ENCODE measurements around the gene CORIN.

DNA sequence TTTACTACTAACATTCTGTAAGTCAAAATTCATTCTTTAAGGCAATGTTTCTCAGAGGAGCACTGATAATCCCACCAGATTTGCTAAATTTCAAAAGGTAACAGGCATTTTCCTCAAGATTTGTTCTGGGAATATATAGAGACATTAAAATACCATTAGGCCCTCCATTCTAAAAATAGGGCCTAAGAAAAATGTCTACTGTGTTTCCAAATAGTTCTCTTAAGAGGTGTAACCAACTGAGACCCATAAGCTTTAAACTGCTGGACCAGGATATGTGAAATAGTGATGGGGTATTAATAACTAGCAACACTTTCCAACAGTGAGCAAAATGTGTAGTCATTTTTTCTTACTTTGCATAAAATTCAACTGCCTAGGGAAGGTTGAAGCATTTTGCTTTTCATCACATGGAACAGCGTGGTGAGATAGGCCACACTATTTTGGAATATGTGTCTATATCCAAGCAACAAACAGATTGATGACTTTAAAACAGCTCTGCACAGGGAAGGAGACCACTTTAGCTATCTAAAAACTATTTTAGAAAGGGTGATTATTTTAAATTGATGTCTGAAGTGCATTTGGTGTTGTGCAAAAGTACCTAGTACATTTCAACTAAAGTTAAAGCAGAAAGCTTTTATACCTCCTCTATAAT is 89.9 kb downstream of the CORIN start:
- TF ChIP-seq, protein P1, sequence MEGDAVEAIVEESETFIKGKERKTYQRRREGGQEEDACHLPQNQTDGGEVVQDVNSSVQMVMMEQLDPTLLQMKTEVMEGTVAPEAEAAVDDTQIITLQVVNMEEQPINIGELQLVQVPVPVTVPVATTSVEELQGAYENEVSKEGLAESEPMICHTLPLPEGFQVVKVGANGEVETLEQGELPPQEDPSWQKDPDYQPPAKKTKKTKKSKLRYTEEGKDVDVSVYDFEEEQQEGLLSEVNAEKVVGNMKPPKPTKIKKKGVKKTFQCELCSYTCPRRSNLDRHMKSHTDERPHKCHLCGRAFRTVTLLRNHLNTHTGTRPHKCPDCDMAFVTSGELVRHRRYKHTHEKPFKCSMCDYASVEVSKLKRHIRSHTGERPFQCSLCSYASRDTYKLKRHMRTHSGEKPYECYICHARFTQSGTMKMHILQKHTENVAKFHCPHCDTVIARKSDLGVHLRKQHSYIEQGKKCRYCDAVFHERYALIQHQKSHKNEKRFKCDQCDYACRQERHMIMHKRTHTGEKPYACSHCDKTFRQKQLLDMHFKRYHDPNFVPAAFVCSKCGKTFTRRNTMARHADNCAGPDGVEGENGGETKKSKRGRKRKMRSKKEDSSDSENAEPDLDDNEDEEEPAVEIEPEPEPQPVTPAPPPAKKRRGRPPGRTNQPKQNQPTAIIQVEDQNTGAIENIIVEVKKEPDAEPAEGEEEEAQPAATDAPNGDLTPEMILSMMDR (IDR thresholded peaks at IDR 0.05; ENCODE audit: poor library complexity, severe bottlenecking), result no peak
- TF ChIP-seq TAF1 (IDR thresholded peaks at IDR 0.05; ENCODE audit: low read depth) (no peak), EZH2 (IDR thresholded peaks at IDR 0.05; ENCODE audit: borderline replicate concordance, insufficient read depth, low read length, poor library complexity, severe bottlenecking) (no peak), RAD21 (conservative IDR thresholded peaks at IDR 0.05) (no peak), EP300 (conservative IDR thresholded peaks at IDR 0.05; ENCODE audit: poor library complexity, severe bottlenecking) (no peak), POLR2AphosphoS5 (IDR thresholded peaks at IDR 0.05) (no peak), MXI1 (conservative IDR thresholded peaks at IDR 0.05; ENCODE audit: poor library complexity, severe bottlenecking) (no peak)
- TF ChIP-seq, protein P2, sequence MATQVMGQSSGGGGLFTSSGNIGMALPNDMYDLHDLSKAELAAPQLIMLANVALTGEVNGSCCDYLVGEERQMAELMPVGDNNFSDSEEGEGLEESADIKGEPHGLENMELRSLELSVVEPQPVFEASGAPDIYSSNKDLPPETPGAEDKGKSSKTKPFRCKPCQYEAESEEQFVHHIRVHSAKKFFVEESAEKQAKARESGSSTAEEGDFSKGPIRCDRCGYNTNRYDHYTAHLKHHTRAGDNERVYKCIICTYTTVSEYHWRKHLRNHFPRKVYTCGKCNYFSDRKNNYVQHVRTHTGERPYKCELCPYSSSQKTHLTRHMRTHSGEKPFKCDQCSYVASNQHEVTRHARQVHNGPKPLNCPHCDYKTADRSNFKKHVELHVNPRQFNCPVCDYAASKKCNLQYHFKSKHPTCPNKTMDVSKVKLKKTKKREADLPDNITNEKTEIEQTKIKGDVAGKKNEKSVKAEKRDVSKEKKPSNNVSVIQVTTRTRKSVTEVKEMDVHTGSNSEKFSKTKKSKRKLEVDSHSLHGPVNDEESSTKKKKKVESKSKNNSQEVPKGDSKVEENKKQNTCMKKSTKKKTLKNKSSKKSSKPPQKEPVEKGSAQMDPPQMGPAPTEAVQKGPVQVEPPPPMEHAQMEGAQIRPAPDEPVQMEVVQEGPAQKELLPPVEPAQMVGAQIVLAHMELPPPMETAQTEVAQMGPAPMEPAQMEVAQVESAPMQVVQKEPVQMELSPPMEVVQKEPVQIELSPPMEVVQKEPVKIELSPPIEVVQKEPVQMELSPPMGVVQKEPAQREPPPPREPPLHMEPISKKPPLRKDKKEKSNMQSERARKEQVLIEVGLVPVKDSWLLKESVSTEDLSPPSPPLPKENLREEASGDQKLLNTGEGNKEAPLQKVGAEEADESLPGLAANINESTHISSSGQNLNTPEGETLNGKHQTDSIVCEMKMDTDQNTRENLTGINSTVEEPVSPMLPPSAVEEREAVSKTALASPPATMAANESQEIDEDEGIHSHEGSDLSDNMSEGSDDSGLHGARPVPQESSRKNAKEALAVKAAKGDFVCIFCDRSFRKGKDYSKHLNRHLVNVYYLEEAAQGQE (IDR thresholded peaks at IDR 0.05; ENCODE audit: borderline replicate concordance), result no peak
